ENCODE measurements around the gene EML5. TPM values are rescaled to one million over a fixed set of nuclear protein-coding genes. Genes with fewer than 3 reads are reported as not detected.
A peak's percentile ranks its signal among the peaks of the same experiment; 100 is the strongest.

Gene EML5
- total and polyA plus RNA-seq, 7 donors: under 0.01 to 6.1 (median 2.5) TPM

GRCh38 chr14:88667555-88668273 lies 125.0 kb downstream of the EML5 start:
- WGBS, 2 donors: 43 to 51% methylated on average over 4 of the region's 4 CpGs
- DNase-seq: peak; percentile 69
- TF ChIP-seq, protein P1, sequence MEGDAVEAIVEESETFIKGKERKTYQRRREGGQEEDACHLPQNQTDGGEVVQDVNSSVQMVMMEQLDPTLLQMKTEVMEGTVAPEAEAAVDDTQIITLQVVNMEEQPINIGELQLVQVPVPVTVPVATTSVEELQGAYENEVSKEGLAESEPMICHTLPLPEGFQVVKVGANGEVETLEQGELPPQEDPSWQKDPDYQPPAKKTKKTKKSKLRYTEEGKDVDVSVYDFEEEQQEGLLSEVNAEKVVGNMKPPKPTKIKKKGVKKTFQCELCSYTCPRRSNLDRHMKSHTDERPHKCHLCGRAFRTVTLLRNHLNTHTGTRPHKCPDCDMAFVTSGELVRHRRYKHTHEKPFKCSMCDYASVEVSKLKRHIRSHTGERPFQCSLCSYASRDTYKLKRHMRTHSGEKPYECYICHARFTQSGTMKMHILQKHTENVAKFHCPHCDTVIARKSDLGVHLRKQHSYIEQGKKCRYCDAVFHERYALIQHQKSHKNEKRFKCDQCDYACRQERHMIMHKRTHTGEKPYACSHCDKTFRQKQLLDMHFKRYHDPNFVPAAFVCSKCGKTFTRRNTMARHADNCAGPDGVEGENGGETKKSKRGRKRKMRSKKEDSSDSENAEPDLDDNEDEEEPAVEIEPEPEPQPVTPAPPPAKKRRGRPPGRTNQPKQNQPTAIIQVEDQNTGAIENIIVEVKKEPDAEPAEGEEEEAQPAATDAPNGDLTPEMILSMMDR (IDR thresholded peaks at IDR 0.05): peak; percentile 26 to 79 (median 64)
- TF ChIP-seq POLR2A (IDR thresholded peaks at IDR 0.05): no peak
- Histone ChIP-seq H3K4me3 (no peak overlapping the region), H3K27me3 (no peaks in the 10 kb centered on the region), H3K9me3 (no peaks in the 10 kb centered on the region), H3K27ac (peak overlapping the region in 2 of 4 donors; percentile 13 to 16), H3K36me3 (no peaks in the 10 kb centered on the region), H3K4me1 (peaks cover 0 to 6% (median 4%) of the 10 kb centered on the region in 4 donors)
- intact Hi-C loops (cut with DNase I): loop anchor here (2.0 to 5.0 kb wide), 2 partner anchors 125 to 201 kb away; partner anchors contain the start of gene EML5

GRCh38 chr14:88660056-88660455 lies 132.7 kb downstream of the EML5 start:
- Histone ChIP-seq H3K9me3 (no peaks in the 10 kb centered on the region), H3K4me3 (no peak overlapping the region), H3K36me3 (no peaks in the 10 kb centered on the region), H3K27ac (no peak overlapping the region), H3K27me3 (no peaks in the 10 kb centered on the region), H3K4me1 (no peaks in the 10 kb centered on the region)
- TF ChIP-seq POLR2A (IDR thresholded peaks at IDR 0.05): no peak
- no peak for TF ChIP-seq POLR2AphosphoS5 (IDR thresholded peaks at IDR 0.05)
- TF ChIP-seq, protein P1 (IDR thresholded peaks at IDR 0.05): no peak
- TF ChIP-seq EP300 (IDR thresholded peaks at IDR 0.05): no peak
- intact Hi-C loops (cut with DNase I): no loop called here
- no peak for DNase-seq
- WGBS, 2 donors: 95% methylated on average over 5 of the region's 5 CpGs

GRCh38 chr14:88639221-88639620 lies 153.5 kb downstream of the EML5 start:
- no peaks in the 10 kb centered on the region for H3K4me1 ChIP-seq
- no peaks in the 10 kb centered on the region for H3K27me3 ChIP-seq
- DNase-seq: no peak
- WGBS, 2 donors: 78 to 85% methylated on average over 1 of the region's 1 CpG
- TF ChIP-seq, protein P1 (IDR thresholded peaks at IDR 0.05): no peak
- TF ChIP-seq EP300 (IDR thresholded peaks at IDR 0.05) (no peak), POLR2A (IDR thresholded peaks at IDR 0.05) (no peak), POLR2AphosphoS5 (IDR thresholded peaks at IDR 0.05) (no peak)
- H3K36me3 ChIP-seq: no peaks in the 10 kb centered on the region
- H3K9me3 ChIP-seq: no peaks in the 10 kb centered on the region
- no peak overlapping the region for H3K27ac ChIP-seq
- H3K4me3 ChIP-seq: no peak overlapping the region
- intact Hi-C loops (cut with DNase I): no loop called here

DNA sequence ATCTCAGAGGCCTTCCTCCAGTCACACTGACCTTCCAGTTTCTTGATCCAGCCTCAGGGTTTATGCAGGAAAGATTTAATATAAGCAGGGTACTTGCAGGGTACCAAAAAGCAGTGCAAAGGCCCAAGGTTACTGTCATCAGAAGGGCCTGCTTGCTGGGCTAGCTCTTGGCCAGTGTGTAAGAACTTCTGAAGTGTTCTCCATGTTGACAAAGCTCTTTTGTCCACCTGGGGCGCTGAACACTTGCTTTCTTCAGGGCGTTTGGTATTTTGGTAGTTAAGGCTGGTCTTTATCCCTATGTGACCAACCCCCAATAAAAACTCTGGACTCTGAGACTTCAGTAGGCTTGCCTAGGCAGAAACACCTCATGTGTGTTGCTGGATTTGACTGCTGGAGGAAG lies 160.2 kb downstream of the EML5 start:
- WGBS, 2 donors: 67 to 82% methylated on average over 2 of the region's 2 CpGs
- Histone ChIP-seq H3K4me1 (no peaks in the 10 kb centered on the region), H3K27ac (no peak overlapping the region), H3K4me3 (no peak overlapping the region), H3K27me3 (no peaks in the 10 kb centered on the region), H3K36me3 (no peaks in the 10 kb centered on the region), H3K9me3 (no peaks in the 10 kb centered on the region)
- intact Hi-C loops (cut with DNase I): no loop called here
- TF ChIP-seq POLR2A (IDR thresholded peaks at IDR 0.05) (no peak), POLR2AphosphoS5 (IDR thresholded peaks at IDR 0.05) (no peak), EP300 (IDR thresholded peaks at IDR 0.05) (no peak)
- DNase-seq: no peak

GRCh38 chr14:88631091-88631490 lies 161.7 kb downstream of the EML5 start:
- no peak for DNase-seq
- no peaks in the 10 kb centered on the region for H3K4me1 ChIP-seq
- TF ChIP-seq, protein P1 (IDR thresholded peaks at IDR 0.05): no peak
- TF ChIP-seq POLR2AphosphoS5 (IDR thresholded peaks at IDR 0.05): no peak
- TF ChIP-seq EP300 (IDR thresholded peaks at IDR 0.05): no peak
- TF ChIP-seq POLR2A (IDR thresholded peaks at IDR 0.05): no peak

More at GRCh38 chr14:88631091-88631490, 161.7 kb downstream of the EML5 start:
- Histone ChIP-seq H3K27ac (no peak overlapping the region), H3K36me3 (no peaks in the 10 kb centered on the region), H3K27me3 (no peaks in the 10 kb centered on the region), H3K4me3 (no peak overlapping the region), H3K9me3 (no peaks in the 10 kb centered on the region)
- 63 to 81% methylated on average over 3 of the region's 3 CpGs for WGBS, 2 donors
- intact Hi-C loops (cut with DNase I): no loop called here

Measured in sigmoid colon (tissue), 7 donors.